Measurements from ENCODE around the gene HYLS1.
"Not testable (repeated sequence)": the region's sequence is repeated elsewhere in the genome, so short reads cannot be mapped to it uniquely, and the experiment has no call there.

Gene HYLS1

GRCh38 chr11:125887373-125888324 is at the start of gene HYLS1:
Gene HYLS1 (plus strand): TSS chr11:125887668. CDS start chr11:125899369, 11,701 bp downstream.
- DNase-seq = peak; percentile 95

GRCh38 chr11:125842321-125842948 is 45.0 kb upstream of the HYLS1 start:
- no peak for DNase-seq

- no peak for DNase-seq
Measured at GRCh38 chr11:125846188-125846587, 41.3 kb upstream of the HYLS1 start.

- not testable (repeated sequence) for DNase-seq
Measured at GRCh38 chr11:125857670-125858069, 29.8 kb upstream of the HYLS1 start.

GRCh38 chr11:125862786-125863185 is 24.7 kb upstream of the HYLS1 start:
- not testable (repeated sequence) for DNase-seq

- not testable (repeated sequence) for DNase-seq
Measured at GRCh38 chr11:125865354-125865753, 22.1 kb upstream of the HYLS1 start.

GRCh38 chr11:125869521-125869920 is 17.9 kb upstream of the HYLS1 start:
- no peak for DNase-seq

GRCh38 chr11:125871391-125872137 is 15.9 kb upstream of the HYLS1 start:
- peak; percentile 26 for DNase-seq

- no peak for DNase-seq
Measured at GRCh38 chr11:125872138-125872491, 15.4 kb upstream of the HYLS1 start.

- no peak for DNase-seq
Measured at GRCh38 chr11:125873881-125874555, 13.4 kb upstream of the HYLS1 start.

GRCh38 chr11:125874556-125875124 is 12.8 kb upstream of the HYLS1 start:
- peak; percentile 51 for DNase-seq

- no peak for DNase-seq
Measured at GRCh38 chr11:125881291-125881690, 6.2 kb upstream of the HYLS1 start.

- DNase-seq = no peak
Measured at GRCh38 chr11:125883375-125883774, 4.1 kb upstream of the HYLS1 start.

GRCh38 chr11:125886997-125887372 is 483 bp upstream of the HYLS1 start:
- DNase-seq = peak; percentile 55

- DNase-seq = no peak
Measured at GRCh38 chr11:125890447-125891100, 3.1 kb downstream of the HYLS1 start.

GRCh38 chr11:125892071-125892470 is 4.6 kb downstream of the HYLS1 start:
- no peak for DNase-seq

- no peak for DNase-seq
Measured at GRCh38 chr11:125892994-125893393, 5.5 kb downstream of the HYLS1 start.

GRCh38 chr11:125901872-125902271 is 14.4 kb downstream of the HYLS1 start:
- DNase-seq = no peak

- DNase-seq = no peak
Measured at GRCh38 chr11:125902277-125902926, 14.9 kb downstream of the HYLS1 start.

- DNase-seq = peak; percentile 90
Measured at GRCh38 chr11:125902927-125903710, 15.7 kb downstream of the HYLS1 start, which contains the start of gene PUS3. Gene PUS3 (minus strand): TSS chr11:125903206. CDS start chr11:125896284, 6,922 bp downstream.

Measured in CD4-positive, alpha-beta T cell treated with Interleukin-6 for 4 hours (primary cell).